IMR-90 (cell line): Measurements from ENCODE around the gene VSIG10L2. TPM values are rescaled to one million over a fixed set of nuclear protein-coding genes. Genes with fewer than 3 reads are reported as not detected.

ENCODE experiments used
- ATAC-seq: fragments of 200-7000 bp; cut with Tn5 transposase; 2 replicates; pipeline ENCODE4 v1.9.1; 2020; ENCODE audit warnings: low read depth, mild to moderate bottlenecking, moderate library complexity
- BruUV-seq: library from RNA; stranded (reverse); fragments of 400-500 nt; replicated peaks from 2 replicates; lab custom pipeline; 2021; lab: Mats Ljungman, UMichigan
- CTCF ChIA-PET: fragments of 300-600 bp; formaldehyde crosslinking; extraction: SDS; loops from one replicate; lab custom pipeline; 2021; ENCODE audit warnings: antibody characterized with exemption; lab: Yijun Ruan, JAX
- POLR2A ChIA-PET: fragments of 300-600 bp; sonication (Branson Sonifier 250); formaldehyde crosslinking; loops from one replicate; lab custom pipeline; 2022; ENCODE audit warnings: antibody characterized with exemption; ENCODE audit not compliant: unreplicated experiment; lab: Charles Lee
- DNase-seq: peaks from one replicate; pipeline ENCODE4 v3.0.0; 2013
- H2AFZ ChIP-seq: replicated peaks from 2 replicates; pipeline ENCODE3; 2013; ENCODE audit warnings: low read length, mild to moderate bottlenecking; ENCODE audit not compliant: poor library complexity
- H2AK5ac ChIP-seq: 2 replicates; pipeline ENCODE4 v1.6.1; 2013; ENCODE audit warnings: low read depth, low read length, inconsistent platforms
- H2AK9ac ChIP-seq: replicated peaks from 2 replicates; pipeline ENCODE3; 2013; ENCODE audit warnings: mild to moderate bottlenecking, low read depth, low read length, moderate library complexity; ENCODE audit not compliant: poor library complexity
- H2BK120ac ChIP-seq: 2 replicates; pipeline ENCODE4 v1.6.1; 2013; ENCODE audit warnings: low read depth, low read length, inconsistent platforms
- H2BK15ac ChIP-seq: 3 replicates; pipeline ENCODE4 v1.6.1; 2013; ENCODE audit warnings: low read depth, low read length, inconsistent platforms
- H2BK20ac ChIP-seq: 2 replicates; pipeline ENCODE4 v1.6.1; 2013; ENCODE audit warnings: low read depth, mild to moderate bottlenecking, inconsistent platforms, low read length, moderate library complexity
- H2BK5ac ChIP-seq: 2 replicates; pipeline ENCODE4 v1.6.1; 2013; ENCODE audit warnings: mild to moderate bottlenecking, low read depth, low read length, inconsistent platforms; ENCODE audit not compliant: poor library complexity, severe bottlenecking
- H3K14ac ChIP-seq: replicated peaks from 2 replicates; pipeline ENCODE4 v1.6.1; 2013; ENCODE audit warnings: low read depth, low read length, inconsistent platforms
- H3K18ac ChIP-seq: 2 replicates; pipeline ENCODE4 v1.6.1; 2013; ENCODE audit warnings: low read depth, low read length, control low read depth
- H3K23ac ChIP-seq: 2 replicates; pipeline ENCODE4 v1.6.1; 2013; ENCODE audit warnings: low read depth, low read length, inconsistent platforms
- H3K27ac ChIP-seq: 2 replicates; pipeline ENCODE4 v1.5.1; 2013; ENCODE audit warnings: mild to moderate bottlenecking, control low read depth, low read length; ENCODE audit not compliant: insufficient read depth
- H3K27me3 ChIP-seq: 2 replicates; pipeline ENCODE4 v1.6.1; 2013; ENCODE audit warnings: low read length; ENCODE audit not compliant: control insufficient read depth, insufficient read depth
- H3K36me3 ChIP-seq: 2 replicates; pipeline ENCODE4 v1.6.1; 2013; ENCODE audit warnings: low read length, mixed read lengths; ENCODE audit not compliant: control insufficient read depth, insufficient read depth
- H3K4ac ChIP-seq: 2 replicates; pipeline ENCODE4 v1.6.1; 2013; ENCODE audit warnings: low read depth, low read length, inconsistent platforms
- H3K4me1 ChIP-seq: 2 replicates; pipeline ENCODE4 v1.6.1; 2013; ENCODE audit warnings: low read length, mixed read lengths; ENCODE audit not compliant: control insufficient read depth, insufficient read depth
- H3K4me2 ChIP-seq: 2 replicates; pipeline ENCODE4 v1.6.1; 2013; ENCODE audit warnings: low read depth, mild to moderate bottlenecking, control low read depth, low read length, moderate library complexity
- H3K4me3 ChIP-seq: 2 replicates; pipeline ENCODE4 v1.5.1; 2013; ENCODE audit warnings: low read depth, mild to moderate bottlenecking, control low read depth, low read length, moderate library complexity; ENCODE audit not compliant: insufficient read depth
- H3K56ac ChIP-seq: 2 replicates; pipeline ENCODE4 v1.6.1; 2013; ENCODE audit warnings: low read length, inconsistent platforms; ENCODE audit not compliant: insufficient read depth; ENCODE audit errors: extremely low read depth
- H3K79me1 ChIP-seq, 2 experiments: 2 replicates each; pipeline ENCODE4 v1.6.1; 2013; ENCODE audit warnings: low read length in 2 of 2, inconsistent platforms in 1 of 2, low read depth in 1 of 2
- H3K9ac ChIP-seq: 2 replicates; pipeline ENCODE4 v1.6.1; 2013; ENCODE audit warnings: low read depth, low read length, control low read depth
- H3K9me1 ChIP-seq: 2 replicates; pipeline ENCODE4 v1.6.1; 2013; ENCODE audit warnings: low read length, inconsistent platforms; ENCODE audit not compliant: insufficient read depth
- H3K9me3 ChIP-seq: 2 replicates; pipeline ENCODE4 v1.6.1; 2013; ENCODE audit warnings: low read length; ENCODE audit not compliant: control insufficient read depth, insufficient read depth
- H4K20me1 ChIP-seq: 2 replicates; pipeline ENCODE4 v1.6.1; 2013; ENCODE audit warnings: low read length, inconsistent platforms; ENCODE audit not compliant: insufficient read depth
- H4K5ac ChIP-seq: 2 replicates; pipeline ENCODE4 v1.6.1; 2013; ENCODE audit warnings: mild to moderate bottlenecking, low read depth, low read length, control low read depth
- H4K8ac ChIP-seq, 2 experiments: 2 replicates each; pipeline ENCODE4 v1.6.1; 2013; ENCODE audit warnings: low read depth in 2 of 2, low read length in 2 of 2, control low read depth in 1 of 2, inconsistent platforms in 1 of 2
- H4K91ac ChIP-seq: 2 replicates; pipeline ENCODE4 v1.6.1; 2013; ENCODE audit warnings: low read depth, low read length, inconsistent platforms; ENCODE audit not compliant: insufficient read depth
- BHLHE40 ChIP-seq: fragments of 150-350 bp; IDR thresholded peaks from 2 replicates; pipeline ENCODE4 v1.6.1; 2016; ENCODE audit warnings: mild to moderate bottlenecking, low read depth, low read length
- CHD1 ChIP-seq: IDR thresholded peaks from 2 replicates; pipeline ENCODE4 v1.6.1; 2012; ENCODE audit warnings: low read depth, low read length, improper control_type of control experiment
- CTCF ChIP-seq: conservative IDR thresholded peaks from 2 replicates; pipeline ENCODE4 v1.5.1; 2012; ENCODE audit warnings: mild to moderate bottlenecking, low read depth, low read length, improper control_type of control experiment
- MAFK ChIP-seq: IDR thresholded peaks from 2 replicates; pipeline ENCODE4 v1.6.1; 2012; ENCODE audit warnings: low read depth, low read length, improper control_type of control experiment
- POLR2A ChIP-seq: IDR thresholded peaks from 2 replicates; pipeline ENCODE4 v1.6.1; 2012; ENCODE audit warnings: mild to moderate bottlenecking, low read depth, low read length
- SMC3 ChIP-seq: fragments of 150-350 bp; IDR thresholded peaks from 2 replicates; pipeline ENCODE4 v1.6.1; 2016; ENCODE audit warnings: low read depth, mild to moderate bottlenecking, antibody characterized with exemption, low read length, moderate library complexity
- WGBS, 2 experiments: methylation state at CpG; one replicate each; pipeline versions ENCODE4 v1.1.5 to v1.1.7; 2013; ENCODE audit warnings: missing lambda C conversion rate in 2 of 2; ENCODE audit not compliant: insufficient read length in 1 of 2; ENCODE audit errors: extremely low coverage in 2 of 2; 5-methylcytosine and 5-hydroxymethylcytosine counted together
- dilution Hi-C: fragments of 300-500 bp; cut with HindIII; formaldehyde crosslinking; loops from one replicate; pipeline ENCODE4 v1.14.3; 2018; ENCODE audit warnings: low sequenced_read_pairs; ENCODE audit not compliant: unreplicated experiment
- in situ Hi-C: fragments of 300-500 bp; cut with MboI; formaldehyde crosslinking; loops from 3 replicates; pipeline ENCODE4 v1.14.3; 2019; ENCODE audit warnings: low sequenced_read_pairs, inconsistent platforms, mixed read lengths
- intact Hi-C: fragments of 100-400 bp; cut with micrococcal nuclease; formaldehyde crosslinking; loops from 2 replicates; pipeline ENCODE4 v1.10.0; 2022
- polyA plus RNA-seq, 3 experiments: library from polyadenylated mRNA; depleted of rRNA; stranded (reverse); fragments of >200 nt; gene quantifications; 2 replicates each; pipeline ENCODE4 v1.2.3, GENCODE V29; 2012; ENCODE audit warnings: low replicate concordance in 1 of 3
- total RNA-seq: library from RNA; depleted of rRNA; stranded (reverse); fragments of >200 nt; gene quantifications from 2 replicates; pipeline ENCODE4 v1.2.3, GENCODE V29; 2012

The VSIG10L2 gene
- total and polyA plus RNA-seq, 2 of the 4 experiments (the other 2 are of a cell fraction): under 0.01 TPM; not detected in 1

GRCh38 chr11:125942771-125943428 is 2.9 kb upstream of the VSIG10L2 start:
- in situ Hi-C loops: no loop called here
- Histone ChIP-seq H2BK5ac (no peak overlapping the region), H4K5ac (no peak overlapping the region), H2AK5ac (no peak overlapping the region), H3K18ac (no peak overlapping the region), H4K91ac (no peak overlapping the region), H3K23ac (no peak overlapping the region), H4K8ac (no peak overlapping the region), H3K4me3 (no peak overlapping the region), H2BK120ac (no peak overlapping the region), H2BK20ac (no peak overlapping the region), H3K27ac (no peak overlapping the region), H3K56ac (no peak overlapping the region), H3K14ac (no peak overlapping the region), H4K20me1 (no peaks in the 10 kb centered on the region), H3K27me3 (peaks cover 20% of the 10 kb centered on the region; the same call in 1 of the 2 replicates), H3K9me1 (no peaks in the 10 kb centered on the region), H3K9me3 (no peaks in the 10 kb centered on the region), H3K4me1 (no peaks in the 10 kb centered on the region), H2AFZ (no peak overlapping the region), H2AK9ac (no peak overlapping the region), H2BK15ac (no peak overlapping the region), H3K4ac (no peak overlapping the region), H3K79me1 (no peaks in the 10 kb centered on the region), H3K4me2 (no peak overlapping the region), H3K9ac (no peak overlapping the region), H3K36me3 (no peaks in the 10 kb centered on the region)
- dilution Hi-C loops: no loop called here
- ChIA-PET POLR2A (no interaction called here), CTCF (interaction anchor here (1.1 kb wide), 1 partner anchor 14 kb away, joined by 3 read pairs; no protein-coding TSS in a partner anchor)
- ATAC-seq (no peak), DNase-seq (no peak)
- BruUV-seq: no TSS peak
- WGBS, 2 experiments: 82% methylated on average over 5 of the region's 12 CpGs; no CpG with 5 or more reads in 1 of the 2 experiments
- intact Hi-C loops: loop anchor here (1.0 kb wide), 1 partner anchor 251 kb away; no protein-coding TSS in a partner anchor
- TF ChIP-seq POLR2A (no peak), MAFK (no peak), CHD1 (no peak), BHLHE40 (no peak), CTCF (no peak), SMC3 (no peak)
